ENCODE results near the gene NPY2R.

The NPY2R gene

DNA sequence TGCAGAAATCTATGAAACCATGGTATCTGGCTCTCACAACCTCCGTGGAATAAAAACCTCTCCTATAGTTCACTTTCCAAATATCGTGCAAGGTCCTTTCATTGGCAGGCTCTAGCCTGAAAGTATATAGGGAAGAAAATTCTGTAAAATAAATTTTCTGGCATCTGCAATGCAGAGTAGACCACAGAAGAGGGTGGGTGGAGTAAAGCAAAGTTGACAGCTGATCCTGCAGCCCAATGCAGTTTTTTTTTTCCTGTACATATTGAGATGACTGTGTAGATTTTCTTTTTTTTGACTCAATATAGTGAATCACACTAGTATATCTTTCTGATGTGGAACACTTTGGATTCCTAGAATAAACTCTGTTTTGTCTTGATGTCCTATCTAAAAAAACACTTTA lies 56.7 kb downstream of the NPY2R start:
- DNase-seq (ENCODE audit: low read depth, low spot score): no peak
- TF ChIP-seq CTCF (IDR thresholded peaks at IDR 0.05; ENCODE audit: low read depth, low read length): no peak
- H3K4me3 ChIP-seq (ENCODE audit: low read depth, low read length): no peak overlapping the region
- in situ Hi-C loops (cut with HindIII; ENCODE audit: low sequenced_read_pairs): no loop called here
